ENCODE measurements around the gene NFAT5. TPM values are rescaled to one million over a fixed set of nuclear protein-coding genes. Genes with fewer than 3 reads are reported as not detected.

Gene NFAT5
- total RNA-seq, 1 experiment from 2014 or later = 21.0 TPM

DNA sequence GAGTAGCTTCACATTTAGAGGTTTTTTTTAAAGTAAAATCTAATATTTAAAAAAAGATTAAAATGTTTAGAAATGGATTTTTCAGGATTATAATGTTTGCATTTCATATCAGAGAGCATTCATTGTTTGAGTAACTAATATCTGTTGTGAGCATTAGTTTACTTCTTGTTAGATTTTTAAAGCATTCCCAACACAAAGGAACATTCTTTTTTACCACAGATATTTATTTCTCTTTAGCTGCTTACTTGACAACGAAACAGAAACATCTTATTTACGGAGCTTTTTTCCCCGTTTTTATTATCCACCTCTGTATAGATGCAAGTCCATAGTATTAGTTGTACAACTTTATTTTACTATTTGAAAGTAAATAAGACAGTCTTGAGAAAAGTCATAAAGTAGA lies 53.0 kb downstream of the NFAT5 start:
- Histone ChIP-seq H3K23me2 (ENCODE audit: insufficient read length, low read depth, low read length, poor library complexity, severe bottlenecking) (no peaks in the 10 kb centered on the region), H3K27me3 (ENCODE audit: insufficient read depth, low read length) (no peaks in the 10 kb centered on the region), H2AFZ (ENCODE audit: low read length) (no peak overlapping the region), H2BK120ac (ENCODE audit: low read depth, low read length, poor library complexity, severe bottlenecking) (no peak overlapping the region), H3K79me2 (ENCODE audit: insufficient read depth, low read length) (no peaks in the 10 kb centered on the region; the same call in 1 of the 2 replicates), H2BK15ac (ENCODE audit: low read depth, low read length) (no peak overlapping the region), H3K9ac (ENCODE audit: extremely low read depth, insufficient read length, low read length) (no peak overlapping the region), H4K91ac (ENCODE audit: insufficient read length, low read depth, low read length) (no peak overlapping the region), H3K79me1 (ENCODE audit: insufficient read depth, low read depth, low read length, poor library complexity, severe bottlenecking) (peaks cover 3% of the 10 kb centered on the region), H2BK20ac (ENCODE audit: low read depth, low read length, poor library complexity, severe bottlenecking) (no peak overlapping the region), H3K9me3 (ENCODE audit: control insufficient read depth, low read depth, low read length) (no peaks in the 10 kb centered on the region), H2BK5ac (ENCODE audit: insufficient read length, low read length) (no peak overlapping the region), H3K56ac (ENCODE audit: insufficient read length, low read depth, low read length) (no peak overlapping the region), H4K20me1 (ENCODE audit: control insufficient read depth, insufficient read depth, insufficient read length) (no peaks in the 10 kb centered on the region), H3K4me2 (ENCODE audit: insufficient read depth, insufficient read length, low read length) (no peak overlapping the region), H4K5ac (ENCODE audit: insufficient read length, low read depth, low read length) (no peak overlapping the region), H4K8ac (replicated peaks; ENCODE audit: insufficient read length, low read depth, low read length) (no peak overlapping the region), H2AK5ac (ENCODE audit: insufficient read length, low read length) (no peak overlapping the region), H3K27ac (ENCODE audit: insufficient read length, low read depth, low read length) (no peak overlapping the region), H3K18ac (ENCODE audit: insufficient read length, low read depth, low read length) (no peak overlapping the region), H3K23ac (ENCODE audit: insufficient read length, low read depth, low read length) (no peak overlapping the region), H2BK12ac (ENCODE audit: insufficient read length, low read depth, low read length) (no peak overlapping the region), H3K14ac (ENCODE audit: insufficient read depth, low read length) (no peak overlapping the region), H3T11ph (ENCODE audit: low read length) (no peak overlapping the region), H3K4ac (ENCODE audit: low read depth, low read length) (no peak overlapping the region), H3K4me1 (ENCODE audit: insufficient read depth, low read length) (no peaks in the 10 kb centered on the region)
- WGBS (ENCODE audit: extremely low coverage, insufficient read length, low lambda C conversion rate) = no CpG with 5 or more reads among the region's 3 CpGs
- TF ChIP-seq, protein P1, sequence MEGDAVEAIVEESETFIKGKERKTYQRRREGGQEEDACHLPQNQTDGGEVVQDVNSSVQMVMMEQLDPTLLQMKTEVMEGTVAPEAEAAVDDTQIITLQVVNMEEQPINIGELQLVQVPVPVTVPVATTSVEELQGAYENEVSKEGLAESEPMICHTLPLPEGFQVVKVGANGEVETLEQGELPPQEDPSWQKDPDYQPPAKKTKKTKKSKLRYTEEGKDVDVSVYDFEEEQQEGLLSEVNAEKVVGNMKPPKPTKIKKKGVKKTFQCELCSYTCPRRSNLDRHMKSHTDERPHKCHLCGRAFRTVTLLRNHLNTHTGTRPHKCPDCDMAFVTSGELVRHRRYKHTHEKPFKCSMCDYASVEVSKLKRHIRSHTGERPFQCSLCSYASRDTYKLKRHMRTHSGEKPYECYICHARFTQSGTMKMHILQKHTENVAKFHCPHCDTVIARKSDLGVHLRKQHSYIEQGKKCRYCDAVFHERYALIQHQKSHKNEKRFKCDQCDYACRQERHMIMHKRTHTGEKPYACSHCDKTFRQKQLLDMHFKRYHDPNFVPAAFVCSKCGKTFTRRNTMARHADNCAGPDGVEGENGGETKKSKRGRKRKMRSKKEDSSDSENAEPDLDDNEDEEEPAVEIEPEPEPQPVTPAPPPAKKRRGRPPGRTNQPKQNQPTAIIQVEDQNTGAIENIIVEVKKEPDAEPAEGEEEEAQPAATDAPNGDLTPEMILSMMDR (conservative IDR thresholded peaks at IDR 0.05) = no peak
- Mint-ChIP-seq H3K9me3 (no peaks in the 10 kb centered on the region), H3K27me3 (ENCODE audit: low read depth) (no peaks in the 10 kb centered on the region), H3K36me3 (ENCODE audit: insufficient read depth in 1 of 3, low read depth in 3 of 3) (peaks cover 0 to under 1% (median 0%) of the 10 kb centered on the region in 3 experiments; a peak in 1 of 7 replicates), H3K27ac (no peak overlapping the region), H3K4me3 (no peak overlapping the region), H3K4me1 (peaks cover 12 to 14% of the 10 kb centered on the region in 2 experiments)
- no peak for DNase-seq

All from H9 (cell line).